ENCODE data around the gene KCNJ9. TPM values are rescaled to one million over a fixed set of nuclear protein-coding genes. Genes with fewer than 3 reads are reported as not detected.

Gene KCNJ9
- total and polyA plus RNA-seq, 10 of the 15 experiments (the other 5 are each of a cell fraction or from before 2014, with no cell fraction given), result 0.12 TPM; not detected in 9

DNA sequence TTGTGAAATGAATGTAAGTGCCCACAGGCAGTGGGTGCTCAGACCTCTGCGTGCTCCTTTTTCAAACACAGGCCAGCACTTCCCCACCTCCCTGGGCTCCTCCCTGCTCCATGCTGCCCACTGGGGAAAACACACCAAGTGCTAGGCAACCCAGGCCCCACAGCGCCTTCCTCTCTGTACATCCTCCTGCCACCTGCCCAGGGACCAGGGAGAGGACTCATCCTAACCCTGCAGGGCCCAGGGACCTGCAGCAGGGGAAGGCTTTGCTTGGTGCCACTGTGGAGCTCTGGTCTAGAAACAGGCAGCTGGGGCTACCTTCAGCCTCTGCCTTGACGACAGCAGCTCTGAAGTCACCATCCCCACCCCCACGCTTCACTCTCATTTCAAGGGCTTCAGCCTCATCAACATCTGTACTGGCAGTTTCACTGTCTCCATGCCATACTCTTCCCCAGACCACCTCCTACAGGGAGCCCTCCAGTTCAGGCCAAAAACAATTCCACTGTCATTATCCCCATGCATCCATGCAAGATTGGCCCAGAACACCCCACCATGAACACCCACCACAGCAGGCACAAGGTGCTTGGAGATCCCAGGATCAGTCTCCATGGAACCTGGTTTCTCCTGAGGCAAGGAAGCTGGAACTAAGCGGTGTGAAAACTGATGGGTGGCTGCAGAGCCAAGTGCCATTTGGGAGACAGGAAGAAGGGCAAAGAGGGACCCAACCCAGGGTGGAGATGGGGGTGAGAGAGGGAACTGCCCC lies 16.0 kb downstream of the KCNJ9 start:
- no peaks in the 10 kb centered on the region for H3K27me3 ChIP-seq (replicated peaks in 1 of 2; ENCODE audit: control insufficient read depth in 2 of 2, insufficient read depth in 2 of 2, low read length in 1 of 2)
- ChIA-PET SMC1A (ENCODE audit: uncharacterized antibody, unreplicated experiment) (interaction anchor here (0.7 to 4.2 kb wide), 5 partner anchors 8 to 194 kb away, joined by 3 to 35 read pairs (median 4); no protein-coding TSS in a partner anchor), POLR2A (interaction anchor here (0.6 to 2.0 kb wide), 6 partner anchors 11 to 540 kb away, joined by 3 to 7 read pairs (median 4); partner anchors contain the start of genes DCAF8 and PEX19), RAD21 (ENCODE audit: unreplicated experiment) (interaction anchor here (0.8 to 4.4 kb wide), 10 partner anchors 11 to 279 kb away, joined by 3 to 31 read pairs (median 4); partner anchors contain the start of genes KCNJ9 and PEX19), CTCF (interaction anchor here (0.8 to 30.2 kb wide), 15 partner anchors 8 to 279 kb away, joined by 3 to 1035 read pairs (median 8); partner anchors contain the start of genes KCNJ10 and KCNJ9)
- intact Hi-C loops (cut with micrococcal nuclease; ENCODE audit: unreplicated experiment), result no loop called here
- H3K4me2 ChIP-seq (ENCODE audit: control insufficient read depth, insufficient read depth), result peak overlapping the region; percentile 97
- peak; percentile 76 for FAIRE-seq
- BruUV-seq (replicated peaks), result TSS peak; percentile 68
- WGBS (ENCODE audit: insufficient coverage, insufficient replicate concordance, low lambda C conversion rate, missing lambda C conversion rate), result 84% methylated on average over 5 of the region's 5 CpGs
- peak; percentile 10 for ATAC-seq
- H3K9ac ChIP-seq (ENCODE audit: control insufficient read depth, insufficient read depth, low read length), result peak overlapping the region; percentile 75
- H3K9me3 ChIP-seq (replicated peaks; ENCODE audit: control insufficient read depth, insufficient read depth, low read length), result no peaks in the 10 kb centered on the region
- H3K36me3 ChIP-seq (ENCODE audit: control insufficient read depth in 2 of 2, insufficient read depth in 2 of 2, low read length in 1 of 2), result no peaks in the 10 kb centered on the region; a peak in 2 of 4 replicates
- TF ChIP-seq ESRRA (IDR thresholded peaks at IDR 0.05; ENCODE audit: low read length), result no peak
- no peak for TF ChIP-seq RB1 (IDR thresholded peaks at IDR 0.05; ENCODE audit: borderline replicate concordance)
- TF ChIP-seq, protein P1, sequence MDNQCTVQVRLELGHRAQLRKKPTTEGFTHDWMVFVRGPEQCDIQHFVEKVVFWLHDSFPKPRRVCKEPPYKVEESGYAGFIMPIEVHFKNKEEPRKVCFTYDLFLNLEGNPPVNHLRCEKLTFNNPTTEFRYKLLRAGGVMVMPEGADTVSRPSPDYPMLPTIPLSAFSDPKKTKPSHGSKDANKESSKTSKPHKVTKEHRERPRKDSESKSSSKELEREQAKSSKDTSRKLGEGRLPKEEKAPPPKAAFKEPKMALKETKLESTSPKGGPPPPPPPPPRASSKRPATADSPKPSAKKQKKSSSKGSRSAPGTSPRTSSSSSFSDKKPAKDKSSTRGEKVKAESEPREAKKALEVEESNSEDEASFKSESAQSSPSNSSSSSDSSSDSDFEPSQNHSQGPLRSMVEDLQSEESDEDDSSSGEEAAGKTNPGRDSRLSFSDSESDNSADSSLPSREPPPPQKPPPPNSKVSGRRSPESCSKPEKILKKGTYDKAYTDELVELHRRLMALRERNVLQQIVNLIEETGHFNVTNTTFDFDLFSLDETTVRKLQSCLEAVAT (IDR thresholded peaks at IDR 0.05), result no peak
- no peak for TF ChIP-seq CREM (IDR thresholded peaks at IDR 0.05; ENCODE audit: low read depth)
- TF ChIP-seq CREB1 (IDR thresholded peaks at IDR 0.05; ENCODE audit: low read depth), result no peak
- TF ChIP-seq SUZ12 (IDR thresholded peaks at IDR 0.05; ENCODE audit: unreplicated experiment), result no peak
- TF ChIP-seq GABPA (IDR thresholded peaks at IDR 0.05; ENCODE audit: low read depth), result no peak
- no peak for TF ChIP-seq JUNB (IDR thresholded peaks at IDR 0.05)
- TF ChIP-seq CBFB (IDR thresholded peaks at IDR 0.05; ENCODE audit: low read depth), result no peak
- no peak for TF ChIP-seq HDGF (IDR thresholded peaks at IDR 0.05)
- no peak for TF ChIP-seq YY1 (IDR thresholded peaks at IDR 0.05; ENCODE audit: low read depth, low read length)
- TF ChIP-seq SRF (IDR thresholded peaks at IDR 0.05; ENCODE audit: low read depth in 2 of 2, low read length in 2 of 2), result no peak
- TF ChIP-seq NFXL1 (IDR thresholded peaks at IDR 0.05; ENCODE audit: borderline replicate concordance), result no peak
- TF ChIP-seq ZNF622 (IDR thresholded peaks at IDR 0.05), result no peak
- no peak for TF ChIP-seq CEBPB (IDR thresholded peaks at IDR 0.05; ENCODE audit: borderline replicate concordance in 1 of 2, low read depth in 2 of 2, low read length in 2 of 2)
- TF ChIP-seq FOXM1 (IDR thresholded peaks at IDR 0.05; ENCODE audit: low read depth, low read length), result no peak
- TF ChIP-seq ZZZ3 (IDR thresholded peaks at IDR 0.05; ENCODE audit: control insufficient read depth, insufficient read length, low read depth), result no peak
- TF ChIP-seq FOXK2 (IDR thresholded peaks at IDR 0.05), result no peak
- no peak overlapping the region for H3K27ac ChIP-seq (ENCODE audit: control insufficient read depth, insufficient read depth)
- H3K4me3 ChIP-seq, result peak overlapping the region; percentile 77
- peaks cover 9% of the 10 kb centered on the region for H3K79me2 ChIP-seq (ENCODE audit: control insufficient read depth, insufficient read depth, low read length)
- DNase-seq (ENCODE audit: low read depth, low spot score), result no peak
- H4K20me1 ChIP-seq (ENCODE audit: control insufficient read depth, insufficient read depth), result no peaks in the 10 kb centered on the region; the same call in 1 of the 2 replicates
- H3K4me1 ChIP-seq (ENCODE audit: control insufficient read depth, insufficient read depth, low read length), result peaks cover 25% of the 10 kb centered on the region
- no peak overlapping the region for H2AFZ ChIP-seq (ENCODE audit: control insufficient read depth, low read depth, low read length)
- in situ Hi-C loops (cut with MboI), result loop anchor here (5.0 kb wide), 3 partner anchors 155 to 280 kb away; no protein-coding TSS in a partner anchor
